CD4-positive, alpha-beta T cell treated with Interleukin-10 for 1 hour (primary cell): ENCODE data around the gene AKR1C3.
"Not testable (repeated sequence)": the region's sequence is repeated elsewhere in the genome, so short reads cannot be mapped to it uniquely, and the experiment has no call there.

Experiments used
- DNase-seq: peaks from one replicate; pipeline ENCODE4 v3.0.0-alpha.2; 2020

The AKR1C3 gene

GRCh38 chr10:5094265-5095205 is at the start of gene AKR1C3:
AKR1C3 (plus strand) TSS chr10:5094414; CDS start chr10:5094445, 31 bp downstream.
- peak; percentile 25 for DNase-seq

- DNase-seq: no peak
Measured at GRCh38 chr10:5045095-5045494, 49.1 kb upstream of the AKR1C3 start.

- no peak for DNase-seq
Measured at GRCh38 chr10:5046410-5046809, 47.8 kb upstream of the AKR1C3 start.

- DNase-seq: not testable (repeated sequence)
Measured at GRCh38 chr10:5047055-5047454, 47.2 kb upstream of the AKR1C3 start.

- DNase-seq: no peak
Measured at GRCh38 chr10:5047912-5048628, 46.1 kb upstream of the AKR1C3 start.

- DNase-seq: not testable (repeated sequence)
Measured at GRCh38 chr10:5052951-5053500, 41.2 kb upstream of the AKR1C3 start.

GRCh38 chr10:5054831-5055230 is 39.4 kb upstream of the AKR1C3 start:
- not testable (repeated sequence) for DNase-seq

GRCh38 chr10:5059267-5059666 is 34.9 kb upstream of the AKR1C3 start:
- not testable (repeated sequence) for DNase-seq

GRCh38 chr10:5060791-5061190 is 33.4 kb upstream of the AKR1C3 start:
- DNase-seq: not testable (repeated sequence)

GRCh38 chr10:5064656-5065055 is 29.6 kb upstream of the AKR1C3 start:
- no peak for DNase-seq

- DNase-seq: no peak
Measured at GRCh38 chr10:5068274-5068984, 25.8 kb upstream of the AKR1C3 start.

GRCh38 chr10:5070648-5071410 is 23.4 kb upstream of the AKR1C3 start:
- DNase-seq: no peak

- DNase-seq: no peak
Measured at GRCh38 chr10:5071411-5072198, 22.6 kb upstream of the AKR1C3 start.

- DNase-seq: no peak
Measured at GRCh38 chr10:5073659-5074058, 20.6 kb upstream of the AKR1C3 start.

GRCh38 chr10:5076615-5077014 is 17.6 kb upstream of the AKR1C3 start:
- no peak for DNase-seq

- no peak for DNase-seq
Measured at GRCh38 chr10:5078547-5079180, 15.6 kb upstream of the AKR1C3 start.

GRCh38 chr10:5079306-5079830 is 14.8 kb upstream of the AKR1C3 start:
- no peak for DNase-seq

GRCh38 chr10:5079836-5080235 is 14.4 kb upstream of the AKR1C3 start:
- DNase-seq: no peak

GRCh38 chr10:5081091-5081490 is 13.1 kb upstream of the AKR1C3 start:
- no peak for DNase-seq

- no peak for DNase-seq
Measured at GRCh38 chr10:5088703-5089261, 5.4 kb upstream of the AKR1C3 start.
